Stimulated activated CD8-positive, alpha-beta memory T cell treated with anti-CD3 and anti-CD28 coated beads, Interleukin-7, amount 100 ng/mL, for 48 hours (primary cell): ENCODE data around the gene FBXL12.
"Not testable (repeated sequence)": the region's sequence is repeated elsewhere in the genome, so short reads cannot be mapped to it uniquely, and the experiment has no call there.

Experiments
- DNase-seq, 2 donors: peaks; one replicate each; pipeline ENCODE4 v3.0.0-alpha.2; 2020; ENCODE audit warnings: low read depth in 1 of 2; ENCODE audit errors: extremely low read depth in 1 of 2

Gene FBXL12

DNA sequence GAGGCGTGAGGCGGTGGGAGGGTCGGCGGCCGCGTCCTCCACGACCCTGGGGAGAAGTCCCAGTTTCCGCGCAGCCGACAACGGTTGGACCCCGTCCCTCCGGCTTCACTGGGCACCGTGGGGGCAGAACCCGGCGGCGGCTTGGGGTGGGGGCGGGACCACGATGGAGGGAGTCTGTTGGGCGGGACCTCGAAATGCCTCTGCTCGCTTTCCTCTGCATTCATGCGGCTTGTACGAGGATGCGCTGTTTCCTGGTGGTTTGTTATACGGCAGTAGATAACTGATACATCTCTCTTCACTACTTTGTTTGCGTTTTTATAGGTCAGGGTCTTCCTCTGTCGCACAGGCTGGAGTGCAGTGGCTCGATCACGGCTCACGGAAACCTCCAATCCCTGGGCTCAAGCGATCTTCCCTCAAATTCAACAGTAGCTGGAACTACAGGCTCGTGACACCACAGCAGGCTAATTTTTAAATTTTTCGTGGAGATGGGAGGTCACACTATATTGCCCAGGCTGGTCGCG is 25.7 kb downstream of the FBXL12 start:
- peak; percentile 37 to 42 for DNase-seq

DNA sequence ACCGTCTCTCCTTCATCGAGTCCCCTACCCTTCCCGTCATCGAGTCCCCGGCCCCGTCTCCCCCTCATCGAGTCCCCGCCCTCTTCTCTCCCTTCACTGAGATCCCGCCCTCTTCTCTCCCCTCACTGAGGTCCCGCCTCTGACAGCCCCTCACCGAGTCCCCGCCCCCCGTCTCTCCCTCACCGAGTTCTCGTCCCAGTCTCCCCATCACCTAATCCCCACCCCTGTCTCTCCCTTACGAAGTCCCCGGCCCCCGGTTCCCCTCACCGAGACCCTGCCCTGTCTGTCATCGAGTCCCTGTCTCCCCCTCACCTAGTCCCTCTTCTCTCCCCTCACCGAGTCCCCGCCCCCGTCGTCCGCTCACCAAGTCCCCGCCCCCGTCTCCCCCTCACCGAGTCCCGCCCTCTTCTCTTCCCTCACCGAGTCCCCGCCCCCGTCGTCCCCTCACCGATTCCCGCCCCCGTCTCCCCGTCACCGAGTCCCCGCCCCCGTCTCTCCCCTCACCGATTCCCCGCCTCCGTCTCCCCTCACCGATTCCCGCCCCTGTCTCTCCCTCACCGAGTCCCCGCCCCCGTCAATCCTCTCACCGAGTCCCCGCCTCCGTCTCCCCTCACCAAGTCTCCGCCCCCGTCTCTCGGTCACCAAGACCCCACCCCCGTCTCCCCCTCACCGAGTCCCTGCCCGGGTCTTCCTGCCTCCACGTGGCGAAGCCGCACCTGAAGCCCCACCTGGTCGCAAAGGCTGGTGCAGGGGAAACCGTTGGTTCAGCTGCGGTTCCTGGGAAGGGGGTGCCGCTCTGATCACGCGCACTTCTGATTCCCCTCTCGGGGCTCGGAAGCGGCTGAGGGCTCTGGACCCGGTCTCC is 26.4 kb downstream of the FBXL12 start:
- peak; percentile 62 to 88 for DNase-seq

DNA sequence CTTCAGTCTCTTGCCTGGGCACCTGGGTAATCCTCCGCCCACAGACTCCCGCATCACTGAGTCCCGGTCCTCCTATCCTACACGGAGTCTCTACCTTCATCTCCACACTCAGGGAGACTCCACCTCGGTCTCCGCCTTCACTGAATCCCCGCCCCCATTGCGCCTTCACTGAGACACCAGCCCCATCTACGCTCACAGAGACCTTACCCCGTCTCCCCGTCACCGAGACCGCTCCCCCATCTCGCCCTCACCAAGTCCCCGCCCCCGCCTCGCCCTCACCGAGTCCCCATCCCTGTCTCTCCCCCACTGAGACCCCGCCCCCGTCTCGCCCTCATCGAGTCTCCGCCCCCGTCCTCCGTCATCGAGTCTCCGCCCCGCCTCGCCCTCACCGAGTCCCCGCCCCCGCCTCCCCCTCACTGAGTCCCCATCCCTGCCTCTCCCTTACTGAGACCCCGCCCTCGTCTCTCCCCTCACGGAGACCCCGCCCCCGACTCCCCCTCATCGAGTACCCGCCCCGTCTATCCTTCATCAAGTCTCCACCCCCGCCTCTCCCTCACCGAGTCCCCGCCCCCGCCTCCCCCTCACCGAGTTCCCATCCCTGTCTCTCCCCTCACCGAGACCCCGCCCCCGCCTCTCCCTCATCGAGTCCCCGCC is 27.2 kb downstream of the FBXL12 start:
- peak; percentile 70 to 91 for DNase-seq

DNA sequence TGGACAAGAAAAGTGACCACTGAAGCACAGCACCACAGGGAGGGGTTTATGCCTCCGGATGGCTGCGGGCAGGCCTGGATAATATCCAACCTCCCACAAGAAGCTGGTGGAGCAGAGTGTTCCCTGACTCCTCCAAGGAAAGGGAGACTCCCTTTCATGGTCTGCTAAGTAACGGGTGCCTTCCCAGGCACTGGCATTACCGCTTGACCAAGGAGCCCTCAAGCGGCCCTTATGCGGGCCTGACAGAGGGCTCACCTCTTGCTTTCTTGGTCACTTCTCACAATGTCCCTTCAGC is 27.9 kb downstream of the FBXL12 start:
- DNase-seq, result not testable (repeated sequence)

DNA sequence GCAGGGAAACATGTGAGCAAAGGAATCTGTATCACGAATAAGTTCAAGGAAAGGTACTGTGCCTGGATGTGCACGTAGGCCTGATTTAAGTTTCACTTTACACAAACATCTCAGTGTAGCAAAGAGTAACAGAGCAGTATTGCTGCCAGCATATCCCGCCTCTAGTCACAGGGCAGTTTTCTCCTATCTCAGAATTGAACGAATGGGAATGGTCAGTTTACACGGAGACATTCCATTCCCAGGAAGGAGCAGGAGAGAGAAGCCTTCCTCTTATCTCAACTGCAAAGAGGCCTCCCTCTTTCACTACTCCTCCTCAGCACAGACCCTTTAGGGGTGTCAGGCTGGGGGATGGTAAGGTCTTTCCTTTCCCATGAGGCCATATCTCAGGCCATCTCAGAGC is 29.3 kb downstream of the FBXL12 start:
- DNase-seq, result not testable (repeated sequence)

DNA sequence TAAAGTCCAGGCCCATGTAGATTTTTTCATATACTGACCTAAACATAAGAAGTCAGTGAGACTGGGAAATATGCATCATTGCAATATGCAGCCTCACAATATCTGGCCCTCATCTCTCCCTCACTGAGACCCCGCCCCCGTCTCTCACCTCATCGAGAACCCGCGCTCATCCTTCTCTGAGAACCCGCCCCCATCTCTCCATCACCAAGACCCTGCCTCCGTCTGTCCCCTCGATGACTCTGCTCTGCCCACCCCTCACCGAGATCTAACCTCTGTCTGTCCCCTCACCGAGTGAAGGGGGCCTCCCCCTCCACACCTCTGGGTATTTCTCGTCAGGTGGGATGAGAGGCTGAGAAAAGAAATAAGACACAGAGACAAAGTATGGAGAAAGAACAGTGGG is 29.8 kb downstream of the FBXL12 start:
- no peak for DNase-seq

DNA sequence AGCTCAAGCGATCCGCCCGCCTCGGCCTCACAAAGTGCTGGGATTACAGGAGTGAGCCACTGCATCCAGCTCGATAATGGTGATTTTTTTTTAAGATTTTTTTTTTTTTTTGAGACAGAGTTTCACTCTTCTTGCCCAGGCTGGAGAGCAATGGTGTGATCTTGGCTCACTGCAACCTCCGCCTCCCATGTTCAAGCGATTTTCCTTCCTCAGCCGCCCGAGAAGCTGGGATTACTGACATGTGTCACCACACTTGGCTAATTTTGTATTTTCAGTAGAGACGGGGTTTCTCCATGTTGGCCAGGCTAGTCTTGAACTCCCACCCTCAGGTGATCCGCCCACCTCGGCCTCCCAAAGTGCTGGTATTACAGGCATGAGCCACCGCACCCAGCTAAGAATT is 30.3 kb downstream of the FBXL12 start:
- DNase-seq, result not testable (repeated sequence)

DNA sequence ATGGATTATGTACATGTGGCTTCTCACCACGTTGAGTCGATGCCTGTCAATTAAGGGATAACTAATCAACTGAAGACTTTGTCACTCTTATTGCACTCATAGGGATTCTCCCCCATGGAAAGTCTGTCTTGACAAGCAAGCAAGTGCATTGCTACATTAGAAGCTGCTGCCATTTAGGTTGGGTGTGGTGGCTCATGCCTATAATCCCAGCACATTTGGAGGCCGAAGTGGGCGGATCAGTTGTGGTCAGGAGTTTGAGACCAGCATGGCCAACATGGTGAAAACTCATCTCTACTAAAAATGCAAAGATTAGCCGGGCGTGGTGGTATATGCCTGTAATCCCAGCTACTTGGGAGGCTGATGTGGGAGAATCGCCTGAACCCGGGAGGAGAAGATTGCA is 32.1 kb downstream of the FBXL12 start:
- DNase-seq, result no peak

DNA sequence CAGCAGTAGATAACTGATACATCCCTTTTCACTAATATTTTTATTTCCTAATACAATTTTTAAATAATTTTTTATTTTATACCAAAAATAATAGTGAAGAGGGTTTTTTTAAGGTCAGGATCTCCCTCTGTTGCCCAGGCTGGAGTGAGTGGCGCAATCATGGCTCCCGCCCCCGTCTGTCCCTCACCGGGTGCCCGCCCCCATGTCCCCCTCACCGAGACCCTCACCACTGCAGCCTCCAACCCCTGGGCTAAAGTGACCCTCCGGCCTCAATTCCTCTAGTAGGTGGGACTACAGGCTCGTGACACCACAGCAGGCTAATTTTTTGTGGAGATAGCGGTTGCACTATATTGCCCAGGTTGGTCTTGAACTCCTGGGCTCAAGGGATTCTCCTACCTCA is 32.5 kb downstream of the FBXL12 start:
- DNase-seq, result no peak

DNA sequence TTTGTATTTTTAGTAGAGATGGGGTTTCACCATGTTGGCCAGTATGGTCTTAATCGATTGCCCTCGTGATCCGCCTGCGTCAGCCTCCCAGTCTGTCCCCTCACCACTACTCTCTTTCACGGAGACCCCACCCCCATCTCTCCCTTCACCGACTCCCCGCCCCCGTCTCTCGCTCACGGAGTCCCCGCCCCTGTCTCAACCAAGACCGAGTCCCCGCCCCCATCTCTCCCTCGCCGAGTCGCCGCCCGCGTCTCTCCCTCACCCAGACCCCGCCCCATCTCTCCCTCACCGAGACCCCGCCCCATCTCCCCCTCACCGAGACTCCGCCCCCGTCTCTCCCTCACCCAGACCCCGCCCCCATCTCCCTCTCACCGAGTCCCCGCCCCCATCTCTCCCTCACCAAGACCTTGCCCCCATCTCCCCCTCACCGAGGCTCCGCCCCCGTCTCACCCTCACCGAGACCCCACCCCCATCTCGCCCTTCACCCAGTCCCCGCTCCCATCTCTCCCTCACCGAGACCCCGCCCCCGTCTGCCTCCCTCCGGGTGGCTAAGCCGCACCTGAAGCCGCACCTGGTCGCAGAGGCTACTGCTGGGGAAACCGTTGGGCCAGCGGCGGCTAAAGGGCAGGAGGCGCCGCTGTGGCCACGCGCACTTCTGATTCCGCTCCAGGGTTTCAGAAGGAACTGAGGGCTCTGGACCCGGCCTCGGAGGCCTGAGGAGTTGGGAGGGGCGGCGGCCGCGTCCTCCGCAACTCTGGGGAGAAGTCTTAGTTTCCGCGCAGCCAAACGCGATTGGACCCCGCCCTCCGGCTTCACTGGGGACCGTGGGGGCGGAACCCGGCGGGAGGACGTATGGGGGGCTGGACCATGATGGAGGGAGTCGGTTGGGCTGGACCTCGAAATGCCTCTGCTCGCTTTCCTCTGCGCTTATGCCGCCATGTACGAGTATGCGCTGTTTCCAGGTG is 33.2 kb downstream of the FBXL12 start:
- DNase-seq, result peak; percentile 84 to 98

DNA sequence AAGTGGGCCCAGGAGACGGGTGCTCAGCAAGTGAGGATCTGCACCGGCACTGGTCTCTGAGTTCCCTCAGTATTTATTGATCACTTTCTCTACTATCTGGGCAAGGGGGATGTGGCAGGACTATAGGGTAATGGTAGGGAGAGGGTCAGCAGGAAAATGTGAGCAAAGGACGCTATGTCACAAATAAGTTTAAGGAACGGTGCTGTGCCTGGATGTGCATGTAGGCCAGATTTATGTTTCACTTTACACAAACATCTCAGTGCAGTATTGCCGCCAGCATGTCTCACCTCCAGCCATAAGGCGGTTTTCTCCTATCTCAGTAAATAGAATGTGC is 34.7 kb downstream of the FBXL12 start:
- not testable (repeated sequence) for DNase-seq

DNA sequence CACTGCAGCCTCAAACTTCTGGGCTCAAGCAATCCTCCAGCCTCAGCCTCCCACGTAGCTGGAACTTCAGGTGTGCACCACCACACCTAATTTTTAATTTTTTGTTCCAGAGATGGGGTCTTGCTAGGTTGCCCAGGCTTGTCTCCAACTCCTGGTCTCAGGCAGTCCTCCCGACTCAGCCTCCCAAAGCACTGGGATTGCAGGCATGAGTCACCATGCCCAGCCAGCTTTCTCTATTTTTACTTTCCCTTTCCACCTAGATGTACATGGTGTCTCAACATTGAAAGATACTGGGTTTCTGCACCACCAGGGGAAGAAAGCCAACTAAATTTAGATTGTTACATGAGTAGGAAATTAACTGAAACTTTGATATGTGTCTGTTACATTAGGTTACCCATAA is 36.5 kb downstream of the FBXL12 start:
- no peak for DNase-seq

DNA sequence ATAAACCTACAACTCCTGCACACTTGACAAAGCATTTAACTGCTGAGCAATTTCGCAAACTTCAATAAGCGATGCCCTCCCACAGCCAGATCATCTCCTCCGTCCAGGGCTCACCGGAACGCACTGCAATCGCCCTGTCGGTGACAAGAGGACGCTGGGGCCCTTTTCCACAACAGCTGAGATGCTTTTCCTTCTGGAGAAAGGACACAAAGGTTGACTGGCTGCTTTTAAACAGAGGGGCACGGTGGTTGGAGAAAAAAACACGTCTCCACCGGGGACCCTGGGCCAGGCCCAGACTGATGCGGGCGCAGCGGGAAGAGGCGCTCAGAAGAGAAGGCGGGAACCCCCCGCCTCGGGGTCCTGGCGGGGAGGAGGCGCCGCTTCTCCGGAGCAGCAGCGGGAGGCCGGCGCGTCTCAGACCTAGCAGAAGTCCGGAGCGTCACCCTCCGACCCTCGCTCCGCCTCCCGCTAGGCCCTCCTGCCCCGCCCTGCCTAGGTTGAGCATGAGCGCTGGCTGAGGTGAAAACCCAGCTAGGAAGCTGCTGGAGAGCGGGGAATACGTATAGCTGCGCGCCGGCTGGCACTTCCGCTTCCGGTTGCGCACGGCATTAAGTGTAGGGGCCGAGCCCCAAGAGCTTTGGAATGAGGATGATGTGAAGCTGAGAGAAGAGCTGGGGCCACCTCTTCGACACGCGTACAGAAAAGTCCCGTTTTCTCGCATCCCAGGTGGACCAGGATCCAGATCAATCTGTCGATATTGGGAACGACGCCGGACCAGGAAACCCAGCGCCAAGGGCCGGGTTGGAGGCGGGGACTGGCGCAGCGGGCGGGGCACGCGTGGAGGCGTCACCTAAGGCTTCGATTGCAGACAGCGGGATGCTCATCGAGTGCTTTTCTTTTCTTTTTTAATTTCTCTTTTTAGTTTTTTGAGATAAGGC is 50.4 kb downstream of the FBXL12 start, which contains the start of gene ZNF846:
Gene ZNF846, minus strand, starts transcription at position 564 of the 938 bp plus-strand sequence. CDS start 3,788 bp downstream, outside the sequence.
- peak; percentile 85 to 94 for DNase-seq
